Measurements from ENCODE around the gene CYTH1.

- TF ChIP-seq CTCF (IDR thresholded peaks at IDR 0.05) (no peak), POLR2A (IDR thresholded peaks at IDR 0.05) (no peak)
These were observed 42.6 kb downstream of the CYTH1 start for GRCh38 chr17:78739331-78739931.
